C4-2B (cell line): Measurements from ENCODE around the gene ALKBH1.
"Not testable (repeated sequence)": the region's sequence is repeated elsewhere in the genome, so short reads cannot be mapped to it uniquely, and the experiment has no call there.

ENCODE experiments used
- H3K27ac ChIP-seq: fragments of 450-650 bp; 2 replicates; pipeline ENCODE4 v1.5.1; 2017
- ZFX ChIP-seq: fragments of 450-650 bp; IDR thresholded peaks from 2 replicates; pipeline ENCODE4 v1.6.1; 2017
- TF ChIP-seq, protein P1 (sequence below): fragments of 450-650 bp; conservative IDR thresholded peaks from 2 replicates; pipeline ENCODE4 v1.5.1; 2017; ENCODE audit warnings: mild to moderate bottlenecking

Gene ALKBH1

GRCh38 chr14:77638771-77639171 is 69.1 kb downstream of the ALKBH1 start:
- no peak overlapping the region for H3K27ac ChIP-seq
- TF ChIP-seq, protein P1, sequence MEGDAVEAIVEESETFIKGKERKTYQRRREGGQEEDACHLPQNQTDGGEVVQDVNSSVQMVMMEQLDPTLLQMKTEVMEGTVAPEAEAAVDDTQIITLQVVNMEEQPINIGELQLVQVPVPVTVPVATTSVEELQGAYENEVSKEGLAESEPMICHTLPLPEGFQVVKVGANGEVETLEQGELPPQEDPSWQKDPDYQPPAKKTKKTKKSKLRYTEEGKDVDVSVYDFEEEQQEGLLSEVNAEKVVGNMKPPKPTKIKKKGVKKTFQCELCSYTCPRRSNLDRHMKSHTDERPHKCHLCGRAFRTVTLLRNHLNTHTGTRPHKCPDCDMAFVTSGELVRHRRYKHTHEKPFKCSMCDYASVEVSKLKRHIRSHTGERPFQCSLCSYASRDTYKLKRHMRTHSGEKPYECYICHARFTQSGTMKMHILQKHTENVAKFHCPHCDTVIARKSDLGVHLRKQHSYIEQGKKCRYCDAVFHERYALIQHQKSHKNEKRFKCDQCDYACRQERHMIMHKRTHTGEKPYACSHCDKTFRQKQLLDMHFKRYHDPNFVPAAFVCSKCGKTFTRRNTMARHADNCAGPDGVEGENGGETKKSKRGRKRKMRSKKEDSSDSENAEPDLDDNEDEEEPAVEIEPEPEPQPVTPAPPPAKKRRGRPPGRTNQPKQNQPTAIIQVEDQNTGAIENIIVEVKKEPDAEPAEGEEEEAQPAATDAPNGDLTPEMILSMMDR: no peak

DNA sequence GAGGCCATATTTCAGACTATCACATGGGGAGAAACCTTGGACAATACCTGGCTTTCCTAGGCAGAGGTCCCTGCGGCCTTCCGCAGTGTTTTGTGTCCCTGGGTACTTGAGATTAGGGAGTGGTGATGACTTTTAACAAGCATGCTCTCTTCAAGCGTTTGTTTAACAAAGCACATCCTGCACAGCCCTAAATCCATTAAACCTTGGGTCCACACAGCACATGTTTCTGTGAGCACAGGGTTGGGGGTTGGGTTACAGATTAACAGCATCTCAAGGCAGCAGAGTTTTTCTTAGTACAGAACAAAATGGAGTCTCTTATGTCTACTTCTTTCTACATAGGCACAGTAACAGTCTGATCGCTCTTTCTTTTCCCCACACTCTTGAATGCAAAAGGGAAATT is 72.0 kb downstream of the ALKBH1 start:
- not testable (repeated sequence) for H3K27ac ChIP-seq

DNA sequence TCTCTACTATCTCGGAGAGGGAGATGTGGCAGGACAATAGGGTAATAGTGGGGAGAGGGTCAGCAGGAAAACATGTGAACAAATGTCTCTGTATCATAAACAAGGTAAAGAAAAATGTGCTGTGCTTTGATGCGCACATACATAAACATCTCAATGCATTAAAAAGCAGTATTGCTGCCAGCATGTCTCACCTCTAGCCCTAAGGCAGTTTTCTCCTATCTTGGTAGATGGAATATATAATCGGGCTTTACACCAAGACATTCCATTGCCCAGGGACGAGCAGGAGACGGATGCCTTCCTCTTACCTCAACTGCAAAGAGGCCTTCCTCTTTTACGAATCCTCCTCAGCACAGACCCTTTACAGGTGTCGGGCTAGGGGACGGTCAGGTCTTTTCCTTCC is 72.4 kb downstream of the ALKBH1 start:
- H3K27ac ChIP-seq: not testable (repeated sequence)

- no peak overlapping the region for H3K27ac ChIP-seq
- TF ChIP-seq ZFX: no peak
Measured at GRCh38 chr14:77630111-77630510, 77.7 kb downstream of the ALKBH1 start.

GRCh38 chr14:77625360-77625759 is 82.5 kb downstream of the ALKBH1 start:
- TF ChIP-seq, protein P1: no peak
- TF ChIP-seq ZFX: no peak

DNA sequence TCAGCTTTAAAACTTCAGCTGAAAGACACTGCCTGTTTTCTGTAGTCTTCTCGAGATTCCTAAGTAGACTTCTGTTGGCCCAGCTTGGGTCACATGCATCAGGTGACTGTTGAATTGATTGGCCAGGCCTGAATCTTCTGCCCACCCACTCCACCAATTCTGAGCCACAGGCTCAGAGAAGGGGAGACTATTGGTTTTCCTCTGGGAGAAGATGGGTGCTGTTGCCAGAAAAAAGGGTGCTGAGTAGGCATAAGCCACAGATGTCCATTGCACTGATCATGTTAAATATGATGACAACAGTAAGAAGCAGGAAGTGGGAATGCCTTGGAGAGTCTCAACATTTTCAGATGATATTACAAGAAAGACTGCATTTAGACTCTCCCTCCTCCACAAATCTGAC is 84.6 kb downstream of the ALKBH1 start:
- no peak for TF ChIP-seq ZFX
- TF ChIP-seq, protein P1: no peak
- H3K27ac ChIP-seq: no peak overlapping the region

More at GRCh38 chr14:77625360-77625759, 82.5 kb downstream of the ALKBH1 start:
- no peak overlapping the region for H3K27ac ChIP-seq
